Activated naive CD4-positive, alpha-beta T cell treated with anti-CD3 and anti-CD28 coated beads for 36 hours (primary cell): ENCODE results near the gene TAF4. TPM values are rescaled to one million over a fixed set of nuclear protein-coding genes. Genes with fewer than 3 reads are reported as not detected.

Experiments
- CTCF ChIA-PET: fragments of 350-600 bp; sonication (Branson Sonifier 250); formaldehyde crosslinking; loops from one replicate; lab custom pipeline; 2021; ENCODE audit warnings: antibody characterized with exemption; lab: Charles Lee
- DNase-seq: peaks from one replicate; pipeline ENCODE4 v3.0.0-alpha.2; 2020
- H3K27ac Mint-ChIP-seq: one replicate; pipeline ENCODE4 v1.8.0; 2021; ENCODE audit warnings: mild to moderate bottlenecking, mixed read lengths
- H3K27me3 Mint-ChIP-seq: one replicate; pipeline ENCODE4 v1.8.0; 2021; ENCODE audit warnings: low read depth, mixed read lengths
- H3K36me3 Mint-ChIP-seq: one replicate; pipeline ENCODE4 v1.8.0; 2021; ENCODE audit warnings: low read depth, mixed read lengths
- H3K4me1 Mint-ChIP-seq: one replicate; pipeline ENCODE4 v1.8.0; 2021; ENCODE audit warnings: low read depth, mixed read lengths
- H3K4me3 Mint-ChIP-seq: one replicate; pipeline ENCODE4 v1.8.0; 2021; ENCODE audit warnings: mild to moderate bottlenecking, moderate library complexity, mixed read lengths
- H3K9me3 Mint-ChIP-seq: one replicate; pipeline ENCODE4 v1.8.0; 2021; ENCODE audit warnings: mixed read lengths
- intact Hi-C: fragments of 100-400 bp; cut with micrococcal nuclease; formaldehyde crosslinking; loops from one replicate; pipeline ENCODE4 v1.15.1; 2023
- total RNA-seq, 2 experiments: library from RNA; stranded (reverse); gene quantifications; one replicate each; pipeline ENCODE4 v1.2.3, GENCODE V29; 2021

TAF4 gene
- total RNA-seq, 2 experiments from 2014 or later = 15.0 to 15.4 TPM

DNA sequence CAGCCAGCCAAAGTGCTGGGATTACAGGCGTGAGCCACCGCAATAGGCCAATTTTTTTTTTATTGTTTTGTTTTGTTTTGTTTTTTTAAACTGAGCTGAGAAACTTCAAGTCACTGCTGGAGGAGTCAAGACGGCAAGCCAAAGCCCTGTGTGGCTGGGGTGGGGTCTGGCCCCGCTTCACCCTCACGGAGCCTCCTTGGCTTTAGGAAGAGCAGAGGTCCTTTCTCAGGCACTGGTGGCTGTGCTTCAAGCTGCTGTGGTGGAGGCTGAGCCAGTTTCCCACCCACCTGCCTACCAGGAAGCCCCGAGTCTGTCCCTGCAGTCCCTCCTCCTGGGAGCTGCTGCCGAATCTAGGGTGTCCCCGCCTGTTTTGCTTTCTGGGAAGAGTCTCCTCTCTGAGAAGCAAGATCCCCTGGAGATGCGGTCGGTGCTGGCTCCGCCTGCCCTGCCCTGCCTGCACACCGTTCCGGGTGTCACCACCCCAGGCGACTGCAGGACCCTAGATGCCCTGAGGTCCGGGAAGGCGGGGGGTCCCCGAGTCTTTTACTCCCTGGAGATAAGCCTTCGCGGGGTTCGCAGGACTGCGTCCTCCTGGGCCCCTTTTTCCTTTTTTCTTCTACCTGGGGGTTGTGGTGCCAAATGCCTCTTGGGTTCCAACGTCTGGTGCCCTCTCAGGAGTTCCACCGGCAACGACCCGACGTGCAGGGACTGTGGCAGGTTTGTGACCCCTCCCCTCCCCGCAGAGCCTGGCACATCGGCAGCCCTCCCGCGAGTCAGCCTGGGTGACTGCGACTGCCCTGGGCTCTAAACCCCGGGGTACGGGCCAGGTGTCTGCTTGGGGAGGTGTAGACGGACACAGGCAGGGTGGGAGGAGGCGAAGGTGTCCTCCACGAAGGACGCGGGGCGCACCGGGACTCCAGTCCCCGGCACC is 100.7 kb downstream of the TAF4 start:
- H3K4me3 Mint-ChIP-seq = no peak overlapping the region
- H3K4me1 Mint-ChIP-seq = no peaks in the 10 kb centered on the region
- intact Hi-C loops = no loop called here
- no peak for DNase-seq
- H3K9me3 Mint-ChIP-seq = no peaks in the 10 kb centered on the region
- H3K27ac Mint-ChIP-seq = no peak overlapping the region
- no peaks in the 10 kb centered on the region for H3K36me3 Mint-ChIP-seq
- CTCF ChIA-PET = no interaction called here
- H3K27me3 Mint-ChIP-seq = peaks cover 32% of the 10 kb centered on the region

DNA sequence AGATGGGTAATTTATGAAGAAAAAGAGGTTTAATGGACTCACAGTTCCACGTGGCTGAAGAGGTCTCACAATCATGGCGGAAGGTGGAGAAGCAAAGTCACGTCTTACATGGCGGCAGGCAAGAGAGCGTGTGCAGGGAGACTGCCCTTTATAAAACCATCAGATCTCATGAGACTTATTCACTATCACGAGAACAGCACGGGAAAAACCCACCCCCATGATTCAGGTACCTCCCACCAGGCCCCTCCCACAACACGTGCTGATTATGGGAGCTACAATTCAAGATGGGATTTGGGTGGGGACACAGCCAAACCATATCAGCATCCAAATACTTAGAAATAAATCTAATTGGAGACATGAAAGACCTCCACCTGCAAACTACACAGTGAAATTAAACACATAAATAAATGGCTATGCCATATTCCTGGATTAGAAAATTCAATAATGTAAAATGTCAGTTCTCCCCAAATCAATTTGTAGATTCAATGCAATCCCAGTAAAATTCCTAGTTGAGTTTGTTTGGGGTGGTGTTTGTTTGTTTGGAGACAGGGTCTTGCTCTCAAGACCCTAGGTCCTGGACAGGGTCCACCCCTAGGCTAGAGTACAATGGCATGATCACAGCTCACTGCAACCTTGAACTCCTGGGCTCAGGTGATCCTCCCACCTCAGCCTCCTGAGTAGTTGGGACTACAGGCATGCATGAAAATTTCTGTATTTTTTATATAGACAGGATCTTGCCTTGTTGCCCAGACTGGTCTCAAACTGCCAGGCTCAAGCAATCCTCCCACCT is 101.6 kb downstream of the TAF4 start:
- DNase-seq = no peak
- Mint-ChIP-seq H3K4me1 (no peaks in the 10 kb centered on the region), H3K9me3 (no peaks in the 10 kb centered on the region), H3K4me3 (no peak overlapping the region), H3K27me3 (peaks cover 32% of the 10 kb centered on the region), H3K27ac (no peak overlapping the region), H3K36me3 (no peaks in the 10 kb centered on the region)
- CTCF ChIA-PET = no interaction called here
- intact Hi-C loops = no loop called here

- H3K27me3 Mint-ChIP-seq = peaks cover 30% of the 10 kb centered on the region
- no peak for DNase-seq
- H3K9me3 Mint-ChIP-seq = no peaks in the 10 kb centered on the region
- CTCF ChIA-PET = no interaction called here
- no peak overlapping the region for H3K27ac Mint-ChIP-seq
- H3K4me3 Mint-ChIP-seq = no peak overlapping the region
- peaks cover 1% of the 10 kb centered on the region for H3K4me1 Mint-ChIP-seq
- H3K36me3 Mint-ChIP-seq = no peaks in the 10 kb centered on the region
- intact Hi-C loops = no loop called here
Observed at GRCh38 chr20:61963149-61963548, 102.5 kb downstream of the TAF4 start.

GRCh38 chr20:61960836-61961235 is 104.8 kb downstream of the TAF4 start:
- CTCF ChIA-PET = no interaction called here
- no peaks in the 10 kb centered on the region for H3K36me3 Mint-ChIP-seq
- H3K4me3 Mint-ChIP-seq = no peak overlapping the region
- H3K4me1 Mint-ChIP-seq = peaks cover 1% of the 10 kb centered on the region
- no peak for DNase-seq
- intact Hi-C loops = no loop called here
- no peaks in the 10 kb centered on the region for H3K9me3 Mint-ChIP-seq
- no peak overlapping the region for H3K27ac Mint-ChIP-seq
- H3K27me3 Mint-ChIP-seq = peaks cover 21% of the 10 kb centered on the region

DNA sequence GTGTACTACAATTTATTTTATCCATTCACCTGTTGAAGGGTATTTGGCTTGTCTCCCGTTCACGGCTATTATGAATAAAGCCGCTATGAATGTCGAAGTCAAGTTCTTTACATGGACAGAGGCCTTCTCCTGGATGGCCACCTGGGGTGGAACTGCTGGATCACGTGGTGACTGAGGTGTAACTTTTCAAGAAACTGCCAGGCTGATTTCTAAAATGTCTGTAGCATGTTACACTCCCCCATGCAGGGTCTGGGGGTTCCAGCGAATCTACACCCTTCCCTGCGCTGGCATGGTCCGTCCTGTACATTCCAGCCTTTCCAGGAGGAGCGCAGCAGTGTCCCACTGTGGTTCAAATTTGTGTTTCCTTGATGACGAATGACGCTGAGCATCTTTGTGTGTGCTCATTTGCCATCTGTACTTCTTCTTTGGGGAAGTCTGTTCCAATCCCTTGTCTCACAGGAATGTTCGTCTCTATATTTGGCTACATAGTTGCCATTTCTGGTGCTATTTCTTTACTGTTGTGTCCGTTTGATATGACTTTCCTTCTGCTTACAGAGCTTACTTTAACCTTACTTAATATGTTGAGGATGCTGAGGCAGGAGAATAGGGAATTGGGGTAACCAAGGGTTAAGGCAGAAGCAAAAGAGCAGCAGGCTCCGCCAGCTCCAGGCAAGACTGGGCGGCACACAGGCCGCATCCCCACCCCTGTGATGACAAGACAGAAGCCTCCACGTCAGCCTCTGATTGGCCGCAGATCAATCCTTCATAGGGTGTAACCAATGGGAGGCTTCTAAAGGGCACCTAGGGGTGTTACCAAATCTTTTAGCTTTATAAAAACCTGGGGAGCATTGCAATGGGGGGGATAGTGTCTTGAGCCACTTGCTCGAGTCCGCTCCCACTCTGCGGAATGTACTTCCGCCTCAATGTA is 106.6 kb downstream of the TAF4 start:
- H3K36me3 Mint-ChIP-seq = no peaks in the 10 kb centered on the region
- CTCF ChIA-PET = interaction anchor here (0.6 kb wide), 1 partner anchor 724 kb away, joined by 3 read pairs; no protein-coding TSS in a partner anchor
- H3K9me3 Mint-ChIP-seq = no peaks in the 10 kb centered on the region
- H3K4me1 Mint-ChIP-seq = peaks cover 1% of the 10 kb centered on the region
- intact Hi-C loops = no loop called here
- H3K4me3 Mint-ChIP-seq = no peak overlapping the region
- no peak for DNase-seq
- H3K27me3 Mint-ChIP-seq = peaks cover 21% of the 10 kb centered on the region
- no peak overlapping the region for H3K27ac Mint-ChIP-seq

DNA sequence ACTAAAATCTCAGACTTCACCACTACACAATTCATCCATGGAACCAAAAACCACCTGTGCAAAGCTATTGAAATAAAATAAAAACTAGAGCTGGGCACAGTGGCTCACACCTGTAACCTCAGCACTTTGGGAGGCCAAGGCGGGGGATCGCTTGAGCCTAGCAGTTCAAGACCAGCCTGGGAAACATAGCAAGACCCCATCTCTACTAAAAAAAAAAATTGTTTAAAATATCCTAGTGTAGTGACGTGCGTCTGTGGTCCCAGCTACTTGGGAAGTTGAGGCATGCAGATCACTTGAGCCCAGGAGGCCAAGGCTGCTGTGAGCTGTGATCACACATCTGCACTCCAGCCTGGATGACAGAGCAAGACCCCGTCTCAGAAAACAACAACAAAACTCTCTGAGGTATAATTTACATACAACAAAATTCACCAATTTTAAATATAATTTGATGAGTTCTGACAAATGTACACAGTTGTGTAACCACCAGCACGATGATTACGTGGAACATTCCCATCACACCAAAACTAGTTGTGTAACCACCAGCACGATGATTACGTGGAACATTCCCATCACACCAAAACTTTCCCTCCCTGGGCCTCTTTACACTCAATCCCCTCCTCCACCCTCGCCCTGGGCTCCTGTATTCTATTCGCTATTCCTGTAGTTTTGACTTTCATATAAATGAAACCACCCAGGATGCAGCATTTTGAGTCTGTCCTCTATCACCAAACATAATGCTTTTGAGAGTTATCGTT is 107.5 kb downstream of the TAF4 start:
- peaks cover 1% of the 10 kb centered on the region for H3K4me1 Mint-ChIP-seq
- no peaks in the 10 kb centered on the region for H3K36me3 Mint-ChIP-seq
- H3K27ac Mint-ChIP-seq = no peak overlapping the region
- H3K27me3 Mint-ChIP-seq = peaks cover 18% of the 10 kb centered on the region
- no peaks in the 10 kb centered on the region for H3K9me3 Mint-ChIP-seq
- intact Hi-C loops = no loop called here
- DNase-seq = no peak
- H3K4me3 Mint-ChIP-seq = no peak overlapping the region
- CTCF ChIA-PET = interaction anchor here (0.6 kb wide), 1 partner anchor 725 kb away, joined by 3 read pairs; no protein-coding TSS in a partner anchor

DNA sequence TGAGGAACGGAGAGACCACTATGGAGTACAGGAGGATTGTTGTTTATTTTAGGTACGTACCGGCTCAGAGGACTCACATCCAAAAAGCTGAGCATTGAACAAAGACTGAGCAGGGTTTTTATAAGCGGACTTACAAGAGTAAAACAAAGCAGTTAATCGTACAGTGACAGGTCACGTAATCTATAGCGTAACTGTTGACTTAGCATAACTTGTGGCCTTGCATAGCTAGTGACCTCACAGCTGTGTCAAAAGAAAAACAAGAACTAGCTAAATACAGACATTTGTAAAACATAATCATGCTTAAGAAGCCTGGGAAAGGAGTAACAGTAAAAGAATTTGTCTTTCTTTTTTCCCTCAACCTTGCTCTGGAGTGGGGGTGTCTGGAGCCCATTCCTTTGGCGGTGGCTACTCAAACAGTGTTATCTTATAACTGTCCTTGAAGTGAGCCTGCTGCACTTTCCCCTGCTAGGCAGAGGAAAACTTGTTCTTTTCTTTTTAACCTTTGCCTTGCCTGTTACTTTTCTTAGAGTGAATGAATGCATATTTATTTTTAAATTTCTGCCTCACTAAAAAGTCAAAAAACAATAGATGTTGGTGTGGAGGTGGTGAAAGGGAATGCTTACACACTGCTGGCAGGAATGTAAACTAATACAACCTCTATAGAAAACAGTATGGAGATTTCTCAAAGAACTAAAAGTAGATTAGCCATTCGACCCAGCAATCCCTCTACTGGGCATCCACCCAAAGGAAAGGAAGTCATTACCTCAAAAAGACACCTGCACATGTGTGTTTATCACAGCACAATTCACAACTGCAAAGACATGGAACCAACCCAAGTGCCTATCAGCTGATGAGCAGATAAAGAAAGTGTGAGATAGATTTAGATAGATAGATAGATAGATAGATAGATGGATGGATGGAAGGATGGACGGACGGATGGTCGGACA is 109.0 kb downstream of the TAF4 start:
- H3K36me3 Mint-ChIP-seq = no peaks in the 10 kb centered on the region
- peaks cover 1% of the 10 kb centered on the region for H3K4me1 Mint-ChIP-seq
- peaks cover 23% of the 10 kb centered on the region for H3K27me3 Mint-ChIP-seq
- CTCF ChIA-PET = no interaction called here
- DNase-seq = no peak
- intact Hi-C loops = no loop called here
- no peak overlapping the region for H3K27ac Mint-ChIP-seq
- H3K4me3 Mint-ChIP-seq = no peak overlapping the region
- H3K9me3 Mint-ChIP-seq = no peaks in the 10 kb centered on the region

DNA sequence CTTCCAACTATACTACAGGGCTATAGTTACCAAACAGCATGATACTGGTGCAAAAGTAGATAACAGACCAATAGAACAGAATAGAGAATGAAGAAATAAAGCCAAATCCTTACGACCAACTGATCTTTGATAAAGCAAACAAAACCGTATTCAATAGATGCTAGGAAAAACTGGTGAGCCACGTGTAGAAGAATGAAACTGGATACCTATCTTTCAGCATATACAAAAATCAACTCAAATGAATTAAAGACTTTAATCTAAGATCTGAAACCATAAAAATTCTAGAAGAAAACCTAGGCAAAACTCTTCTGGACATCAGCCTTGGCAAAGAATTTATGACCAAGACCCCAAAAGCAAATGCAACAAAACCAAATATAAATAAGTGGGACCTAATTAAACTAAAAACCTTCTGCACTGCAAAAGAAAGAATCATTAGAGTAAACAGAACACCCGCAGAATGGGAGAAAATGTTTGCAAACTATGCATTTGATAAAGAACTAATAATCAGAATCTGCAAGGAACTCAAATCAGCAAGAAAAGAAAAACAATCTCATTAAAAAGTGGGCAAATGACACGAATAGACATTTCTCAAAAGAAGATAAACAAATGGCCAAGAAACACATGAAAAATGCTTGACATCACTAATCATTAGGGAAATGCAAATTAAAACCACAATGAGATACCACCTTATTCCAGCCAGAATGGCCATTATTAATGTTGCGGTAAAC is 109.8 kb downstream of the TAF4 start:
- intact Hi-C loops = no loop called here
- no peak for DNase-seq
- no peak overlapping the region for H3K4me3 Mint-ChIP-seq
- H3K36me3 Mint-ChIP-seq = no peaks in the 10 kb centered on the region
- peaks cover 20% of the 10 kb centered on the region for H3K27me3 Mint-ChIP-seq
- no peaks in the 10 kb centered on the region for H3K9me3 Mint-ChIP-seq
- CTCF ChIA-PET = no interaction called here
- H3K4me1 Mint-ChIP-seq = peaks cover 1% of the 10 kb centered on the region
- no peak overlapping the region for H3K27ac Mint-ChIP-seq

- Mint-ChIP-seq H3K9me3 (no peaks in the 10 kb centered on the region), H3K27ac (no peak overlapping the region), H3K27me3 (peaks cover 20% of the 10 kb centered on the region), H3K36me3 (no peaks in the 10 kb centered on the region), H3K4me1 (peaks cover 1% of the 10 kb centered on the region), H3K4me3 (no peak overlapping the region)
- intact Hi-C loops = no loop called here
- DNase-seq = no peak
- CTCF ChIA-PET = no interaction called here
Observed at GRCh38 chr20:61954276-61955021, 111.2 kb downstream of the TAF4 start.
